KBM-7 (cell line): Measurements from ENCODE around the gene GRK6.
"Not testable (repeated sequence)": the region's sequence is repeated elsewhere in the genome, so short reads cannot be mapped to it uniquely, and the experiment has no call there.

Experiments
- DNase-seq: peaks from one replicate; pipeline ENCODE4 v3.0.0-alpha.2; 2015
- in situ Hi-C: fragments of 300-500 bp; cut with MboI; formaldehyde crosslinking; loops from 2 replicates; pipeline ENCODE4 v1.14.3; 2020; ENCODE audit warnings: low sequenced_read_pairs, low pct_unique_long_range_greater_than_20kb, mixed read lengths

GRK6 gene

DNA sequence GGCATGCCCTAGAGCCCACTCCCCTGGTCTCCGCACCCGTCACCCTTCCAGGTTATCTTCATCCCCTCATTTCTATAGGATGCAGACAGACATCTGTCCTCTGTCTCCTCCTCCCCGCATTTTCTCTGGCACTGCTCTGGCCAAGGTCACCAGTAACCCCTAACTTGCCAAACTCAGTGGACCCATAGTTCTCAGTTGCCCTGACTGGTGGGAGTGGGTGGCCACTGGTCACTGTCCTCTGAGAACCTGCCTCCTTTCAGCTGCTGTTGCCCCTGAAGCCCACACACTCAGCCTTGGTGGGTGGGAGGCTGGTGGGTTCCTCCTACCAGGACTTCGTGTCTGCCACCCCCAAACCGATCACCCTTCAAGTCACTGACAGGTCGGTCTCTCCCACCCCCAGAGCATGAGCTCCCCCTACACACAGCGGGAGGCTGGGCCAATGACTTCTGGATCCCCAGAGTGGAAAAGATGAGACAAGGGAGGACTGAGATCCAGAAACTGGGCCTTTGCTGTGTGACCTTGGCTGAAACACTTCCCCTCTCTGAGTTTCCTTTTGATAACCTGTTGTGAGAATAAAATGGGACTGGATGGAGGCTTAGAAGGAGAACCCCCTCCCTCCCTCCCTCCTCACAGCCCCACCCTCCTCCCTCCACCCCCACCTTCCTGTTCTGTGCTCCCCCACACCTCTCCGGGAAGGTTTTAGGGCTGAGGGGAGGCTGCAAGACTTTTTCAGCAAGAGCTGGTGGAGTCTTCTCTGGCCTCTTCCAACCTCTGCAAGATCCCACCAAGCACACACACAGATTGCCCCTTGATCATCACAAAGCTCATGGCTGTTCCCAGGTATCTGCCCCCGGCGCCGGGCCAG, 49.3 kb downstream of the GRK6 start:
- no peak for DNase-seq
- in situ Hi-C loops: no loop called here

DNA sequence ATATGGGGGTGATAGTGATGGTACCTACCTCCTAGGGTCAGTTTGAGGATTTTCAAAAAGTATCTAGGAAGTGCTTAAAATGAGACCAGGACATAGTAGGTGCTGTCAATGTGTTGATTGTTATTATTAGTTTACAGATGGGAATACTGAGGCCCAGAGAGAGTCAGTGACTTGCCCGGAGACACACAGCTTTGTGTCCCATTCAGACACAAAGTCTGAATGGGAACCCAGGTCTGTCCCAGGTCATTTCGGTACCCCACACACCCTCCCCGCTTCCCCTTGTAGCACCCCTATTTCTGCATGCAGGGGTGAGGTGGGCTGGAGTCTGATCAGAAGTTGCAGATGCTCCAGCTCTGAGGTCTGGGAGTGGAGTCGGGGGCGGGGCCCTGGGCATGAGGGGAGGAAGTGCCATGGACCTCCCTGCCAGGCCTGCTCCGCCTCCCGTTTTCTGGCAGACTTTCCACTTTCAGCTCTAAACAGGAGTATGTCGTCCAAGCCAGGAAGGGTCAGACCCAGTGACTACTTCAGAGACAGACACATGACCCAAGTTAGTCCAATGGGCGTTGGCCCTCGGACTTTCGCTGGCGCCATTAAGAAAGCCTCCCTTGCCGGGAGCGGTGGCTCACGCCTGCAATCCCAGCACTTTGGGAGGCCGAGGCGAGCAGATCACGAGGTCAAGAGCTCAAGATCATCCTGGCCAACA, 50.2 kb downstream of the GRK6 start:
- in situ Hi-C loops: no loop called here
- no peak for DNase-seq

DNA sequence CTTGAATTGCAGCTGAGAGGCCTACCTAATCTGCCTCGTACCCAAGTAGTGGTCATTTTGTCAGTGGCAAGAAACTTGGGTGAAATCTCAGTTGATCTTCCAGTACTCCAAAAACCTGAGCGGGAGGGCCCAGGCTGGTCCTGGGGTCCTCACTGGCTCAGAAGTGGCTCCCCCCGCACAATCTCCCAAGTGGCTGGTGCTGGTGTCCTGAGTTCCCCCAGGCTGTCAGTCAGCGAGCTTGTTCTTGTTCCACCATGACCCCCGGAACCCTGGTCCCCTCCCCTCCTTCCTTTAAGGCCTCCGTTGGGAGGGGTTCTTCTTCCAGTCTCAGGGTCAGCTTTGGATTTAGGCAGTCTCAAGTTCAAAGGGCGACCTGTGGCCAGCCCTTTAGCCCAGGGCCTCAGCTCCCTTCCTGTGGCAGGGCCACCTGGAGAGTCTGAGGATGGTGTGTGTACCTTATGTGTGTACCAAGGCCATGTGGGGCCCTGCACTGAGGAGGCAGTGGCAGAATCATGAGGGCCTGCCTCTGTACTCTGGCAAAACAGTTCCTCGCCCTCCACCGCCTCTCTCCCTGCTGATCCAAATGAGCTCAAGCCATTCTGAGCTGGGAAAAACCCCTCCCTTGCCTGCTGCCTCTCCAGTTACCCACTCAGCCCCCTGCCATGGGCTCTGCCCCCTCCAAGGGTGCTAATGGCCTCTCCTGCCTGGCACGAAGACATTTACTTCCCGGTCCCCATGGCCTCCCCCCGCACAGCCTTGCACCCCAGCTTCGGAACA, 51.4 kb downstream of the GRK6 start:
- no peak for DNase-seq
- in situ Hi-C loops: no loop called here

DNA sequence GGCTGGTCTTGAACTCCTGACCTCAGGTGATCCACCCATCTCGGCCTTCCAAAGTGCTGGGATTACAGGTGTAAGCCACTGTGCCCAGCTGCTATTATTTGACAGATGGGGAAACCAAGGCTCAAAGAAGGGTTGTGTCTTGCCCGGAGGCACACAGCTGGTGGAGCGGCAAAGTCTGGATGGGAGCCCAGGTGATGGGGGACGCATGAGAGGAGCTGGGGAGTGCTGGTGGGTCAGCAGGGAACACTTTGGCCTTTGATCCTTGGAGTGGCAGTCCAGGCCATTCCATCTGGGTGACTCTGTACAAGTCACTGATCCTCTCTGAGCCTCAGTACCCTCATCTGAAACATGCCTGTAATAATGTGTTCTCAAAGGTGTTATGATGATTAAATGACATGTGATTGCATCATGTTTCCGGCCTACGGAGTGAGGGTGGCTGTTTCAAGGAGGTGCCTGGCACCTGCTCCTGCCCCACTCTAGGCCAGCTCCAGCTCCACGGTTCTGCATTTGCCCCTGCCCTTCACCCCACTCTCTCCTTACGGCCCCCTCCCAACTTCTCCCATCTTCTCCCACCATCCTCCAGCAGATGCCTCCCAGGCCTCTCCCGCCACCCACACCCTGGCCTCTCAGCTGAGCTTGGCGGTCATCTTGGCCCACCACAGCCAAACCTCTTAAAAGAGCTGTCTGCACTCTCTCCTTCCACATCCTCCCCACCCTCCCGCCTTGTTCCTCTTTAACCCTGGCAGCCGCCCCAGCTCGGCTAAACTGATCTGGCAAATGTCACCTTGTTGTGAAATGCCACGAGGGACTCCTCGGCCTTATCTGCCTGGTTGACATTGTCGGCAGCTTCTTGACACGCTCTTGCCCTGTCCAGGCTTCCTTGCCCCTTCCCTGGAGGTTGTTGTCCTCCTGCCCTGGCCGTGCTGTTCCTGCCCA, 52.5 kb downstream of the GRK6 start:
- in situ Hi-C loops: no loop called here

DNA sequence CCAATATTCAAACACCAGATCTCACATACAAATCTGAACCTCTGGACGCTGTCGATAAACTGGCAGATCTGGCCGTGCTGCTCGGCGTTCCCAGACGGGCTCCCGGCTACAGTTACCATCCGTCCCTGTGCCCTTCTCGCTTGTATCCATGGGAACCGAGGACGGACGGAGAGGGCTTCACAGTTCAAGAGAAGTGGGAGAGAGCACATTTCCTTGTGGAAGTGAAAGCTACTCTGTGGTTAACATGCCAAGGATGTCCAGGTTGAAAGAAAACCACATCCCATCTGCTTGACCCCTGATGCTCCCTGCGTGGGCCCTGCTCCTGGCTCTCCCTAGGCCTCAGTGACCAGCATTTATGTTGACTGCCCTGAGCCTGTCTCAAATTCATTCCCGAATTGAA, 53.3 kb downstream of the GRK6 start:
- no peak for DNase-seq
- in situ Hi-C loops: no loop called here

More for the DNA sequence above, 52.5 kb downstream of the GRK6 start:
- DNase-seq: peak; percentile 88

DNA sequence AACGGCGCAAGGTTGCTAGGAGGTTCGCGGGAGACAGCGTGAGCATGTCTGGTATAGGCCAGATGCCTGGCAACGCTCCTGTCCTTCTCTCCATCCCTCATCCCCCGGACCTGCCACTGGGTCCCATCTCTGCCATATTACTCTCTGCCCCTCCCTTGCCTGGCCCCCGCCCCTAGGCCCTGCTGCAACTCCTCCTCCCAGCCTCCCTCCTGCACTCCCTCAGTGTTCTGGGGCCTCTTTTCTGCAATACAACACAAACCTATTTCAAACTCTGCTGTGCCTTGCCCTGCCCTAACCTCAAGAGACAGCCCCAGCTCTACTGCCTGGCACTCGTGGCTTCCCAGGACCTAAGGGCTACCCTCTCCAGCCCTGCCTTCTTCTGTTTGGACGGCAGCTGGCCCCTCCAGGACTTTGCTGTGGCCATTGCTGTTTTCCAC, 55.9 kb downstream of the GRK6 start:
- no peak for DNase-seq
- in situ Hi-C loops: no loop called here

DNA sequence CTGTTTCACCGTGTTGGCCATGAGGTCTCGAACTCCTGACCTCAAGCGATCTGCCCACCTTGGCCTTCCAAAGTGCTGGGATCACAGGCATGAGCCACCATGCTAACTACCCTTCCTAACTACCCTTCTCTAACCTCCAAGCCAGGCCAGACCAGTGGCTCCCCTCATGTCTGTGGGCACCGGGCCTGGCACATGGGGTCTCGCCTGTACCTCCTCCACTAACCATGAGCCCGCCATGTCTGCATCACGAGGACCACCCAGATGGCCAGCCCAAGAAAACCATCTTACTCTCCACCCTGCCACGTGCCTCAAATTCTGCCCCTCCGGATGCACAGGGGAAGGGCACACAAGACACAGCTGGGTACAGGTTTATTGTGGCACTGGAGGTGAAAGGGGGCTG, 56.6 kb downstream of the GRK6 start:
- in situ Hi-C loops: no loop called here
- DNase-seq: no peak

DNA sequence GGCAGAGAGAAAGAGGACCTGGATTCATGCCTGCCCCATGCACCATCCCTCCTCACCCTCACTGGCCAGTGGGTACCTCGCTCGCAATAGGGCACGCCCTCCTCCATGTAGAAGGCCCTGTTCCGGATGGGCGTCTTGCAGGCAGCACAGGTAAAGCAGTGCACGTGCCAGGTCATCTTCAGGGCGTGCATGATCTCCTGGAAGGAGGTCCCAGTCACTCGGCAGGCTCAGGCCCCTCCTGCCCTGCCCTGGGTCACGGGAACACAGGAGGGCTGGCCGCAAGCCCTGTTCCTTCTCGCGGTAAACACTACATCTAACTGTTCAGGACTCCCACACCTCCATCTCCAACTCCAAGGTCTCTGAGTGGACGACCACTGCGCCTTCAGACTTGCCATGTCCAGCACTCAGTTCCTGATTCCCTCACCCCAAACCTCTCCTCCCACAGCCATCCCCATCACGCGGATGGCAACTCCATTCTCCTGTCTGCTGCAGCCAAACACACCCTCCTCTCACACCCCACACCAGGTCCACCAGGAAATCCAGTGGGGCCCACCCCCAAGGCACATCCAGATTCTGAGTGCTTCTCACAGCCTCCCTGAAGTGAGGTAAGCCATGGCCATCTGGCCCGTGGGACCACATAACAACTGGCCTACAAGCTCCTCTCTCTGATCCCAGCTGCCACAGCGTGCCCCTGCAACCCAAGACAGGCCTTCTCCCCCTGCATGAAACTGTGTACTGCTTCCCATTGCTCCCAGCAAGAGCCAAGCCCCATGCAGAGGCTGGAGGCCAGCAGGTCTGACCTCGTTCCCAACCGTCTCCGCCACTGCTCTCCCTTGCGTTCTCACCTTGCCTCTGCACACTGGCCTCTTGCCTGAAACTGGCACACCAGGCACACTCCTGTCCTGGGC, 57.8 kb downstream of the GRK6 start:
- no peak for DNase-seq
- in situ Hi-C loops: no loop called here

DNA sequence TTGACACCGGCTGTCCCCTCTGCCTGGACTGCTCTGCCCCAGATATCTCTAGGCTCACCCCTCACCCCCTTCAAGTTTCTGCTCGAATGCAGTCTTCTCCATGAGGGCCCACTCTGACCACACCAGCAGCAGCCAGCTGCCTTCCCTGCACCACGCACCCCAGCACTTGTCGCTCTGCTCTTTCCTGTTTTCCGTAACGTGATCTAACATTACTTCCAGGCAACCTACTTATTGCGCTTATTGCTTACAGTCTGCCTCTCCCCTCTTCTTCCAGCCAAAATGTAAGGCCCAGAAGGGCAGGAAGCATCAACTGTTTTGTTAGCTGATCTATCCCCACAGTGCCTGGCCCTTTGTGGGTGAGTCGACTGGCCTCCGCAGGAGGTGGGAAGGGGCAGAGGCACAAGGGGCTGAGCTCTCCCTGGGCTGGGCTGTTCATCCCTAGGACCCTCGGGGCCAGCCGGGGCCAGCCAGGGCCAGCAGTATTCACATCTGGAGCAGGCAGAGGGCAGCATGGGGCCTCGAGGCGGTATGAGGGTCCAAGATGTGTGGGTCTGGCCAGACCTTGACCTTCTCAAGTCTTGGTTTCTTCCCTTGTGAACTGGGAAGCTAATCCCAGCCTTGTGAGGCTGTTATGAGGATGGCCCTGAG, 58.5 kb downstream of the GRK6 start:
- in situ Hi-C loops: no loop called here
- no peak for DNase-seq

DNA sequence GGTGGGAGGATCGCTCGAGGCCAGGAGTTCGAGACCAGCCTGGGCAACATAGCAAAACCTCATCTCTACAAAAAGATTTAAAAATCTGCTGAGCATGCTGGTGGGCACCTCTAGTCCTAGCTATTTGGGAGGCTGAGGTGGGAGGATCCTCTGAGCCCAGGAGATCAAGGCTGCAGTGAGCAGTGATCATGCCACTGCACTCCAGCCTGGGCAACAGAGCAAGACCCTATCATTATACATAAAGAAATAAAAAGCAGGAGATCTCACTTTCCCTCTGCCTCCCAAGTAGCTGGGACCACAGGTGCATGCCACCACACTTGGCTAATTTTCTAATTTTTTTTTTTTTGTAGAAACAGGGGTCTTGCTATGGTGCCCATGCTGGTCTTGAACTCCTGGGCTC, 59.3 kb downstream of the GRK6 start:
- in situ Hi-C loops, DNase-seq: not testable (repeated sequence)

DNA sequence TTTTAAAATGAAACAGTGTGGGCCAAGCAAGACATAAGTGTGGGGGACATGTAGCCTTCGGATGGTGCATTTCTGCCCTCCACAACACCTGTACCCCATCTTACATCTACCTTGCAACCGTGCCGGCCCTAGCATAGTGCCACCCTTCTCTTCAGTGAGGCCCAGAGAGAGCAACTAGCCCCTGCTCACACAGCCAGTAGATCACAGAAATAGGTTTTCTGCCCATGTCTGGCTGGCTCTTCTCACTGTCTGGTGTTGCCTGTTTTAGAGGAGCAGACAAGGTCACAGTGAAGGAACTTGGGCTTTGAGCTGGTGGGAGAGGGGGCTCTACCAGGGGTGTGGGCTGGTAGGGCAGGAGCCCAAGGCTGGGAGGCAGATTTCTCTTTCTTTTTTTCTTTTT, 59.8 kb downstream of the GRK6 start:
- in situ Hi-C loops: no loop called here
- no peak for DNase-seq

DNA sequence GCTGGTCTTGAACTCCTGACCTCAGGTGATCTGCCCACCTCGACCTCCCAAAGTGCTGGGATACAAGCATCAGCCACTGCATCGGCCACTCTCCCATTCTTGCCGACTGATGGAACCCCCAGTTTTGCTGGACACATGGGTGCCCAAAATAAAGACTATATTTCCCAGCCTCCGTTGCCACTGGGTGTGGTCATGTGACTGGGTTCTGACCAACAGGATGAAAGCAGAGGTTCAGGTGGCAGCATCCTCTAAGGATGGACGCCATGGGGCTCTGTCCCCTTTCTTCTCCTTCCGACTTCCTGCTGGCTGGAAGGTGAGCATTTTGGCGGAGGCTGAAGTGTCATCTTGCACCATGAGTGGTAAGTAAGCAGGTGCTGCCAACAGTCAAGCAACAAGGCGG, 60.7 kb downstream of the GRK6 start:
- in situ Hi-C loops: no loop called here
- DNase-seq: no peak

DNA sequence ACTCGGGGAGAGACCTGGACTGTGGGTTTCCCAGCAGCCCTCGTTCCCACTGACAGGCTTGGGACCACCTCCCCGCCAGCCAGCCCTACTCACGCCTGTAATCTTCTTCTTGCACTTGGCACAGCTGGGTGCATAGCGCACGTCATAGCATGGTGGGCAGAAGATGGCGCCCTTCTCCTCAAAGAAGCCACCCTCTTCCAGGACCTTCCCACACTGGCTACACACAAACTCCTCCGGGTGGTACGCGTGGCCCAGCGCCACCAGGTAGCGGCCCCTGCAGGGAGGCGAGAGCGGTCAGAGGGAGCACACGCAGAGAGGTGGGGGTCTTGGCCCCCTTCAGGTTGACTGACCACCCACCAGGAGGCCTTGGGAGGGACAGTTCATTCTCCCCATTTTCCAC, 61.5 kb downstream of the GRK6 start:
- in situ Hi-C loops: no loop called here
- DNase-seq: peak; percentile 39

DNA sequence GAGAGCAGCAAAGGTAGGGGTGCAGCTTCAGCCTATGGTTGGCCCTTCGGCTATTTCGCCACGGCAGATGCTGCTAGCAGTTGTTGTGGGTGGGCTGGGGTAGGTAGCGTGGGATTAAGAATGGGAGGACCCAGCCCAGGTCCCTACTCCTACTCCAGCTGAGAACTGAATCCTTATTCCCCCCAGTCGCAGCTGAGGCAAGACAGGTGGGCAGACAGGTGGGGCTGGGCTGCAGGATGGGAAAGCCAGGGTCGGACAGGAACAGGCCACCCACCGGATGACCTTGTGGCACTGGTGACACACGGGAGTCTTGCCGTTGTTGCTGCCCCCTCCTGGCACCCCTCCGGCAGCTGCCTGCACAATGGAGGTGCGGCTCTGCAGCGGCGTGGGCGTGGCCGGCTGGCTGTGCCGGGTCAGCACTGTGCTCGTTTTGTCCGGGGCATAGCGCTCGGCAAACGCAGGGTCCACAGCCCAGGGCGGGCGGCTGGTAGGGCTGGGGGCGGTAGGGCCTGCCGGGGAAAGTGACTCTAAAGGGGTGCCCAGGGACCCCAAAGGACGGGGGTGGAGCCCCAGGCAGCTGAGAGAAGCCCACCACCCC, 62.7 kb downstream of the GRK6 start:
- DNase-seq: no peak
- in situ Hi-C loops: no loop called here

DNA sequence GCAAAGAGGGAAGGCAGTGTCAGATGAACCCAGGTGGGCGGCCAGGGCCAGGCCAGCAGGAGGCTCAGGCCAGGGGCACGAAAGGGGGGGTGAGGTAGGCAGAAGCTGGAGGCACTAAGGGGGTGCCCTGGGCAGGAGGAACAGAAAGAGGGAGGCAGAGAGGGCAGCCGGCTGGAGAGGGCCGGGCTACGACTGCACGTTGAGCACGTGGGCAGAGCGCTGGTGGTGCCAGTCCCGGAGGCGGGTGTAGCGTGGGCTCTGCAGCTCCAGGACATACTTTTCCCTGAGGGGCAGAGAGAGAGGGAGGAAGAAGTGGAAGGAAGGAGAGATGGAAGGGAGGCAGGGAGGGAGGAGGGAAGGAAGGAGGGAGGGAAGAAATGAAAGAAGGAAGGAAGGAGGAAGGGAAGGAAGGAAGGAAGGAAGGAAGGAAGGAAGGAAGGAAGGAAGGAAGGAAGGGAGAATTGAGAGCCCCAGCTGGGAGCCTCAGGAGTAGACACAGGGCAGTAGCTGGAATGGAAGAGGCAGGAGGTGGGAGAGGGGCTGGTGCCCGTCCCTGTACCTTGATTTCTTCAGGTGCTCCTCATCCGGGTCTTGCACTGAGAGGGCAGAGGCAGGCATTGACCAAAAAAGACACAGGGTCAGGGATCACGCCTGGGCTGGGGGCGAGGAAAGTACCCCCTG, 64.0 kb downstream of the GRK6 start:
- in situ Hi-C loops: no loop called here

DNA sequence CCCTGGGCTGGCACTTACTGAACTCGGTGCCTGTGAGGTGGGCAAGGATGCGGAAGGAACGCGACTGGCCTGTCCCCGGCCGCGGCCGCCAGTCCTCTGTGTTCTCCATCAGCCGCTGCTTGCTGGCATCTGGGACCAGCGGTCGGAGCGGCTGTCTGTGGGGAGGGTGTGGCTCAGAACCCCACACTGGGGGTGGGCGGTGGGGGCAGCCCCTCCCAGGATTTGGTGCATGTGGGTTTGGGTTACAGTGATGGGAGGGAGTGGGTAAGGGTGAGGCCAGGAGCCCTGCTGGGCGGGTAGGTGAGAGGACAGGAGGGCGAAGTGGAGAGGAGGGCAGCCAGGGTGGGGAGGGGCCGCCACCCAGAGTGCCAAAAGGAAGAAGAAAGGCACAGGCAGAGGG, 64.5 kb downstream of the GRK6 start:
- in situ Hi-C loops: no loop called here
- no peak for DNase-seq

More for the DNA sequence above, 64.0 kb downstream of the GRK6 start:
- DNase-seq: no peak
